Hepatocyte (in vitro differentiated cells): ENCODE measurements around the gene POLR1C.

Source experiments
- CTCF ChIP-seq: fragments of 200-600 bp; sonication (generic); IDR thresholded peaks from 2 replicates; pipeline ENCODE4 v1.5.1; 2016; ENCODE audit warnings: antibody characterized with exemption, mild to moderate bottlenecking; ENCODE audit not compliant: poor library complexity
- EZH2 ChIP-seq: fragments of 200-600 bp; sonication (generic); IDR thresholded peaks from 2 replicates; pipeline ENCODE4 v1.6.1; 2016; ENCODE audit warnings: antibody characterized with exemption, mild to moderate bottlenecking, borderline replicate concordance
- EZH2phosphoT487 ChIP-seq: fragments of 200-600 bp; sonication (generic); IDR thresholded peaks from one replicate; pipeline ENCODE4 v1.6.1; 2018; ENCODE audit warnings: antibody characterized with exemption, mild to moderate bottlenecking, low read depth, moderate library complexity; ENCODE audit not compliant: unreplicated experiment, severe bottlenecking

GRCh38 chr6:43500921-43501320 lies 16.0 kb upstream of the POLR1C start:
- no peak for TF ChIP-seq CTCF
- TF ChIP-seq EZH2phosphoT487 = no peak
- no peak for TF ChIP-seq EZH2
